SK-N-SH (cell line): ENCODE data around the gene LAGE3.
A peak's percentile ranks its signal among the peaks of the same experiment; 100 is the strongest.

ENCODE experiments used
- CTCF ChIP-seq: fragments of 200-600 bp; sonication (generic); IDR thresholded peaks from 2 replicates; pipeline ENCODE4 v1.6.1; 2017; ENCODE audit warnings: antibody characterized with exemption, mild to moderate bottlenecking, moderate library complexity
- EP300 ChIP-seq, 2 experiments: IDR thresholded peaks; 2 replicates each; pipeline versions ENCODE4 v1.4.0 to v1.6.1; 2012; ENCODE audit warnings: borderline replicate concordance in 1 of 2, low read depth in 1 of 2, low read length in 1 of 2
- MAX ChIP-seq: IDR thresholded peaks from 2 replicates; pipeline ENCODE4 v1.4.0; 2012; ENCODE audit warnings: low read depth
- ZBTB33 ChIP-seq: IDR thresholded peaks from 2 replicates; pipeline ENCODE4 v1.4.0; 2012; ENCODE audit warnings: low read depth, borderline replicate concordance

- TF ChIP-seq CTCF (peak; percentile 9; the same call in 1 of the 2 replicates), EP300 (IDR thresholded peaks at IDR 0.05; ENCODE audit: borderline replicate concordance in 1 of 2, low read depth in 1 of 2, low read length in 1 of 2) (no peak), ZBTB33 (no peak), MAX (peak; percentile 31; the same call in 1 of the 2 replicates)
These were observed 50.6 kb downstream of the LAGE3 start, which contains the start of gene ATP6AP1 for GRCh38 chrX:154428176-154429171.
